22Rv1 (cell line): ENCODE measurements around the gene FSIP1.

ENCODE experiments used
- CTCF ChIP-seq: fragments of 450-650 bp; IDR thresholded peaks from 2 replicates; pipeline ENCODE4 v1.5.1; 2017; ENCODE audit warnings: mild to moderate bottlenecking
- ZFX ChIP-seq: fragments of 450-650 bp; IDR thresholded peaks from 2 replicates; pipeline ENCODE4 v1.6.1; 2017; ENCODE audit warnings: antibody characterized with exemption, borderline replicate concordance

GRCh38 chr15:39622660-39623516 lies 159.8 kb downstream of the FSIP1 start:
- TF ChIP-seq CTCF = no peak
- no peak for TF ChIP-seq ZFX
